Right lung (tissue), 5 donors: ENCODE results near the gene BPIFB3. TPM values are rescaled to one million over a fixed set of nuclear protein-coding genes. Genes with fewer than 3 reads are reported as not detected.
"Not testable (repeated sequence)": the region's sequence is repeated elsewhere in the genome, so short reads cannot be mapped to it uniquely, and the experiment has no call there.

Experiments used
- DNase-seq, 2 donors: peaks; one replicate each; pipeline ENCODE4 v3.0.0-alpha.2; 2013
- polyA plus RNA-seq, 5 donors: library from polyadenylated mRNA; unstranded; fragments of 120-200 nt; gene quantifications; one replicate each; pipeline versions ENCODE4 v1.2.1 to v1.2.3, GENCODE V29; 2013; ENCODE audit warnings: inconsistent platforms in 1 of 5, low replicate concordance in 1 of 5; ENCODE audit not compliant: insufficient read length in 5 of 5, insufficient read depth in 1 of 5

Gene BPIFB3
- polyA plus RNA-seq, 5 donors: not detected

GRCh38 chr20:33027769-33028751, 25.6 kb upstream of the BPIFB3 start:
- no peak for DNase-seq

- DNase-seq: no peak
Observed at GRCh38 chr20:33028875-33029274, 24.8 kb upstream of the BPIFB3 start.

- no peak for DNase-seq
Observed at GRCh38 chr20:33030076-33030475, 23.6 kb upstream of the BPIFB3 start.

GRCh38 chr20:33030569-33030968, 23.1 kb upstream of the BPIFB3 start:
- DNase-seq: no peak

- DNase-seq: no peak
Observed at GRCh38 chr20:33031531-33031930, 22.2 kb upstream of the BPIFB3 start, which contains the start of gene BPIFB6. TSS of gene BPIFB6 (plus strand) at chr20:33031648. CDS start at chr20:33031648, 0 bp downstream.

- no peak for DNase-seq
Observed at GRCh38 chr20:33032555-33032954, 21.1 kb upstream of the BPIFB3 start.

GRCh38 chr20:33033381-33033780, 20.3 kb upstream of the BPIFB3 start:
- no peak for DNase-seq

GRCh38 chr20:33034115-33034514, 19.6 kb upstream of the BPIFB3 start:
- DNase-seq: no peak

GRCh38 chr20:33034901-33035492, 18.7 kb upstream of the BPIFB3 start:
- no peak for DNase-seq

- no peak for DNase-seq
Observed at GRCh38 chr20:33037456-33037855, 16.2 kb upstream of the BPIFB3 start.

- no peak for DNase-seq
Observed at GRCh38 chr20:33038243-33038642, 15.5 kb upstream of the BPIFB3 start.

- DNase-seq: no peak
Observed at GRCh38 chr20:33042430-33042829, 11.3 kb upstream of the BPIFB3 start.

GRCh38 chr20:33042983-33043730, 10.5 kb upstream of the BPIFB3 start:
- no peak for DNase-seq

- no peak for DNase-seq
Observed at GRCh38 chr20:33043731-33044181, 9.9 kb upstream of the BPIFB3 start.

GRCh38 chr20:33045129-33045721, 8.5 kb upstream of the BPIFB3 start:
- DNase-seq: not testable (repeated sequence)

- no peak for DNase-seq
Observed at GRCh38 chr20:33046412-33046811, 7.3 kb upstream of the BPIFB3 start.

GRCh38 chr20:33051333-33051732, 2.4 kb upstream of the BPIFB3 start:
- DNase-seq: no peak

- no peak for DNase-seq
Observed at GRCh38 chr20:33054381-33054780, 678 bp downstream of the BPIFB3 start.

- no peak for DNase-seq
Observed at GRCh38 chr20:33054791-33055190, 1.1 kb downstream of the BPIFB3 start.

GRCh38 chr20:33059136-33059535, 5.4 kb downstream of the BPIFB3 start:
- DNase-seq: no peak

- DNase-seq: no peak
Observed at GRCh38 chr20:33059741-33060390, 6.2 kb downstream of the BPIFB3 start.
